H1 (cell line): ENCODE data around the gene PALD1. TPM values are rescaled to one million over a fixed set of nuclear protein-coding genes. Genes with fewer than 3 reads are reported as not detected.

Source experiments
- CTCF ChIP-seq, 3 experiments: IDR thresholded peaks; 1 replicate in 2 of 3; 2 replicates in 1 of 3; pipeline versions ENCODE4 v1.5.1 to v1.6.1; 2011; ENCODE audit warnings: low read length in 3 of 3, mild to moderate bottlenecking in 3 of 3, inconsistent platforms in 2 of 3, low read depth in 1 of 3, moderate library complexity in 1 of 3; ENCODE audit not compliant: insufficient read depth in 1 of 3; ENCODE audit errors: control extremely low read depth in 1 of 3
- polyA plus RNA-seq, 7 experiments: library from polyadenylated mRNA; depleted of rRNA in 3 of 7; stranded (reverse) in 5 of 7; unstranded in 2 of 7; fragments of >200 nt in 5 of 7; fragments of 200-250 nt in 2 of 7; gene quantifications; 1 replicate in 5 of 7; 2 replicates in 1 of 7; 4 replicates in 1 of 7; pipeline versions ENCODE4 v1.2.1 to v1.2.3, GENCODE V29; 2011 to 2013; ENCODE audit warnings: missing spikeins in 2 of 7, mixed read lengths in 2 of 7
- total RNA-seq: library from RNA; stranded (reverse); fragmentation: NEBNext Ultra II Directional; extraction: Animal tissue kit (Norgen Biotek cat#: 25700); gene quantifications from 2 replicates; pipeline ENCODE4 v1.2.1, GENCODE V29; 2021

The PALD1 gene
- total and polyA plus RNA-seq, 2 of the 8 experiments (the other 6 are each of a cell fraction or from before 2014, with no cell fraction given) = 13.3 to 32.8 TPM

- TF ChIP-seq CTCF (IDR thresholded peaks at IDR 0.05; ENCODE audit: control extremely low read depth in 1 of 3, insufficient read depth in 1 of 3, low read depth in 1 of 3, low read length in 3 of 3) = no peak
Observed at GRCh38 chr10:70472799-70473454, 5.6 kb upstream of the PALD1 start (continued).
